ENCODE results near the gene CELA2A.
"Not testable (repeated sequence)": the region's sequence is repeated elsewhere in the genome, so short reads cannot be mapped to it uniquely, and the experiment has no call there.

Gene CELA2A

GRCh38 chr1:15452216-15452615 is 4.3 kb upstream of the CELA2A start:
- TF ChIP-seq, protein P1, sequence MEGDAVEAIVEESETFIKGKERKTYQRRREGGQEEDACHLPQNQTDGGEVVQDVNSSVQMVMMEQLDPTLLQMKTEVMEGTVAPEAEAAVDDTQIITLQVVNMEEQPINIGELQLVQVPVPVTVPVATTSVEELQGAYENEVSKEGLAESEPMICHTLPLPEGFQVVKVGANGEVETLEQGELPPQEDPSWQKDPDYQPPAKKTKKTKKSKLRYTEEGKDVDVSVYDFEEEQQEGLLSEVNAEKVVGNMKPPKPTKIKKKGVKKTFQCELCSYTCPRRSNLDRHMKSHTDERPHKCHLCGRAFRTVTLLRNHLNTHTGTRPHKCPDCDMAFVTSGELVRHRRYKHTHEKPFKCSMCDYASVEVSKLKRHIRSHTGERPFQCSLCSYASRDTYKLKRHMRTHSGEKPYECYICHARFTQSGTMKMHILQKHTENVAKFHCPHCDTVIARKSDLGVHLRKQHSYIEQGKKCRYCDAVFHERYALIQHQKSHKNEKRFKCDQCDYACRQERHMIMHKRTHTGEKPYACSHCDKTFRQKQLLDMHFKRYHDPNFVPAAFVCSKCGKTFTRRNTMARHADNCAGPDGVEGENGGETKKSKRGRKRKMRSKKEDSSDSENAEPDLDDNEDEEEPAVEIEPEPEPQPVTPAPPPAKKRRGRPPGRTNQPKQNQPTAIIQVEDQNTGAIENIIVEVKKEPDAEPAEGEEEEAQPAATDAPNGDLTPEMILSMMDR (IDR thresholded peaks at IDR 0.05; ENCODE audit: control insufficient read depth, extremely low read depth, insufficient read depth) = no peak
- no peak for DNase-seq (ENCODE audit: low read depth)
- H3K4me3 ChIP-seq (ENCODE audit: low read depth, low read length) = no peak overlapping the region

DNA sequence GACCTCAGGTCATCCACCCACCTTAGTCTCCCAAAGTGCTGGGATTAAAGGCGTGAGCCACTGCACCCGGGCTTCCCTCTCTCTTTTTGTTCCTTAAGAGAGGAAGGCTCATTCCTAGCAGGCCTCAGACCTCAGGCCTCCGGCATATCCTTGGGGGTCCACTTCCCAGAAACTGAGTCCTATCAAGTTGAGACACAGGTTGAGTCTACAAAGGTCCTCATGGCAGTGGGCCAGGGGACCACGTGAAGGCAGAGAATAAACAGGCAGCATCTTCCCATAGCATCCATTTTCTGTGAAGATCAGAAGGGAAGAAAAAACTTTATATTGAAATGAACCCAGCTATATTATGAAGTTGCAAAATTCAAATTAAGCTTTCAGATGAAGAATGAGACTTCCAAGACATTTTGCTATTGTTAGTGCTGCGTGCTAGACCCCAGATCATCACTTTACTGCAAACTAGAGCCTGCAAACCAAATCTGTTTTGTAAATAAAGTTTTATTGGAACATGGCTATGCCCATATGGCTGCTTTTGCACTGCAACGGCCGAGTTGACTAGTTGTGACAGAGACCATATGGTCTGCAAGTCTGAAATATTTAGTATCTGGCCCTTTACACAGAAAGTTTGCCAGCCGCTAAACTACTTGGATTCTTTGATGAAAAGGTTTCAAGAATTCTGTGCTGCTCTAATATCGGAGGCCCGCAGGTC is 3.5 kb upstream of the CELA2A start:
- no peak for DNase-seq (ENCODE audit: low read depth)
- TF ChIP-seq, protein P1 (IDR thresholded peaks at IDR 0.05; ENCODE audit: control insufficient read depth, extremely low read depth, insufficient read depth) = no peak

DNA sequence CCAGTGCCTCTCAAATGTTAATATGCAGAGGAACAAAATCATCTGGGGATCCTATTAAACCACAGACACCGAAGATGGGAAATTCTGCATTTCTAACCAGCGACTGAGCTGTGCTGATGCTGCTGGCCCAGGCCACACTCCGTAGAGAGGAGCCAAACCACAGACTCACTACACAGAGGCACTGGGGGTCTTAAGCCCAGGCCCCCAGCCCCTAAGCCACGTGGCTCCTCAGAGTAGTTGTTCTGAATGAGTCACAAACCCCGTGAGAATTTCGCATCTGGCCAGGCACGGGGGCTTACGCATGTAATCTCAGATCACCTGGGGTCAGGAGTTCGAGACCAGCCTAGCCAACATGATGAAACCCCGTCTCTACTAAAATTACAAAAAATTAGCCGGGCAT is 2.8 kb upstream of the CELA2A start:
- TF ChIP-seq, protein P1 (IDR thresholded peaks at IDR 0.05; ENCODE audit: control insufficient read depth, extremely low read depth, insufficient read depth) = no peak
- no peak overlapping the region for H3K4me3 ChIP-seq (ENCODE audit: low read depth, low read length)
- DNase-seq (ENCODE audit: low read depth) = no peak

More for the DNA sequence above, 3.5 kb upstream of the CELA2A start:
- no peak overlapping the region for H3K4me3 ChIP-seq (ENCODE audit: low read depth, low read length)

DNA sequence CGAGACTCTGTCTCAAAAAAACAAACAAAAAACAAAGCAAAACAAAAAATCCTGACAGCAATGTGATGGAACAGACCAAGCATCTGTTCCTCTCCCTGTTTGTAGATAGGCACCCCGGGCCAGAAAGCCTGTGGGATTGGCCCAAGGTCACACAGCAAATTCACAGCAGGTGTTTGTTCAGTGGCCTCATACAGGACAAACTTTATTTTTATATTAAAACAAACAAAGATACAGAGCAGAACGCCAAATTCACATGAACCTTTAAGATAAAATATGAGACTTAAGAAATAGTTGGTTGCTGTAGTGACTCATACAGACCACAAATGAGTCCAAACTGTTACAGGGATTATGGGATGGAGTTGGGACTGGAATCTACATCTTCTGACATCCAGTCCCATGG is 2.3 kb upstream of the CELA2A start:
- TF ChIP-seq, protein P1 (IDR thresholded peaks at IDR 0.05; ENCODE audit: control insufficient read depth, extremely low read depth, insufficient read depth) = no peak
- no peak for DNase-seq (ENCODE audit: low read depth)
- no peak overlapping the region for H3K4me3 ChIP-seq (ENCODE audit: low read depth, low read length)

GRCh38 chr1:15455522-15455921 is 1.0 kb upstream of the CELA2A start:
- TF ChIP-seq, protein P1 (IDR thresholded peaks at IDR 0.05; ENCODE audit: control insufficient read depth, extremely low read depth, insufficient read depth) = no peak
- H3K4me3 ChIP-seq (ENCODE audit: low read depth, low read length) = no peak overlapping the region
- DNase-seq (ENCODE audit: low read depth) = no peak

DNA sequence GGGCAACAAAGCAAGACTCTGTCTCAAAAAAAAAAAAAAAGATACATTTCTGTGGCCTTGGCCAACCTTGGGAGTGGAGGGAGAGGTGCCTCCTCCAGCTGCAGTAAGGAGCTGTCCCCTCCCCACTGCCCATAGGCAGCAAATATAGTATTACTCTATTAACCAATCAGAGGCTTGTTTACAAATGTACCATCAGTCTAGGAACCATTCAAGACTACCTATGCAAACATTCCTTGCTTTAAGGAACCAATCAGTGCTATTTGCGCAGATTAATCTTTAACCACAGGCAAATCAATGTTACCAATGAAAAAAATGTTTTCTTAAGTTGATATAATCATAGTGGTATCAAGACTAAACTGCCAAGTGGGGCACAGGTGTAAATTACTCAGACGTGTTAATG is 1.1 kb downstream of the CELA2A start:
- TF ChIP-seq, protein P1 (IDR thresholded peaks at IDR 0.05; ENCODE audit: control insufficient read depth, extremely low read depth, insufficient read depth) = no peak

GRCh38 chr1:15458388-15458787 is 1.9 kb downstream of the CELA2A start:
- DNase-seq (ENCODE audit: low read depth); H3K4me3 ChIP-seq (ENCODE audit: low read depth, low read length): not testable (repeated sequence)

More for the DNA sequence above, 1.1 kb downstream of the CELA2A start:
- H3K4me3 ChIP-seq (ENCODE audit: low read depth, low read length) = no peak overlapping the region
- no peak for DNase-seq (ENCODE audit: low read depth)
